GM19467 (cell line): ENCODE measurements around the gene NEUROG2.
"Not testable (repeated sequence)": the region's sequence is repeated elsewhere in the genome, so short reads cannot be mapped to it uniquely, and the experiment has no call there.

Source experiments
- ATAC-seq: cut with Tn5 transposase; IDR thresholded peaks from one replicate; pipeline ENCODE4 v1.9.1; 2021; ENCODE audit warnings: mild to moderate bottlenecking, moderate library complexity; ENCODE audit not compliant: unreplicated experiment

NEUROG2 gene

DNA sequence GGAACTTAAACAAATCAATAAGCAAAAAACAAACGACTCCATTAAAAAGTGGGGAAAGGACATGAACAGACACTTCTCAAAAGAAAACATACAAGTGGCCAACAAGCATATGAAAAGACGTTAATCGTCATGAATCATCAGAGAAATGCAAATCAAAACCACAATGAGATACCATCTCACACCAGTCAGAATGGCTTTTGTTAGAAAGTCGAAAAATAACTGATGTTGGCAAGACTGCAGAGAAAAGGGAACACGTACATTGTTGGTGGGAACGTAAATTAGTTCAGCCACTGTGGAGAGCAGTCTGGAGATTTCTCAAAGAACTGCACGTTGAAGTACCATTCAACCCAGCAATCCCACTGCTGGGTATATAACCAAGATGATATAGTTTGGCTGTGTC is 23.7 kb downstream of the NEUROG2 start:
- ATAC-seq = no peak

DNA sequence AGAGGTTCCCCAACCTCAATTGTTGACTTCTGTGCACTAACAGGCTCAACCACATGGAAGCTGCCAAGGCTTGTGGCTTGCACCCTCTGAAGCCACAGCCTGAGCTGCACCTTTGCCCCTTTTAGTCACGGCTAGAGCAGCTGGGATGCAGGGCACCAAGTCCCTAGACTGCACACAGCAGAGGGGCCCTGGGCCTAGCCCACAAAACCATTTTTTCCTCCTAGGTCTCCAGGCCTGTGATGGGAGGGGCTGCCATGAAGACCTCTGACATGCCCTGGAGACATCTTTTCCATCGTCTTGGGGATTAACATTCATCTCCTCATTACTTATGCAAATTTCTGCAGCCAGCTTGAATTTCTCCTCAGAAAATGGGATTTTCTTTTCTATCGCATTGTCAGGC is 25.2 kb downstream of the NEUROG2 start:
- not testable (repeated sequence) for ATAC-seq

DNA sequence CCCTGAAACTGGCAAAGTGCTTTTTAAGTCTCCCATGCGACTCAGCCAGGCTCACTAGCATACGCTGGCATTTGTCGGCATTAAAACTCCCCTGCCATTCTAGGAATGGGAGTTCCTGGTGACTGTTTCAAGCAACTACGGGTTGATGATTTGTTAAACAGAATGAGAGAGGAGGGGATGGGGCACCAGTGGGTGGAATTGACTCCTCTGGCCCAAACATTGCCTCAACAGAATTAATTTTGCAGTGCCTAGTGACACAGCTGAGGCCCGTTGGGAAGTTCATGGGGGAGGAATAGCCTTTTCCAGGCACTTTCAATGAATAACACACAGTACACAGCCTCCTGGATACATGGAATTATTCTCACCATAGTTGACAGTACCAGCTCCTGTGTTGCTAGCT is 30.1 kb downstream of the NEUROG2 start:
- no peak for ATAC-seq

DNA sequence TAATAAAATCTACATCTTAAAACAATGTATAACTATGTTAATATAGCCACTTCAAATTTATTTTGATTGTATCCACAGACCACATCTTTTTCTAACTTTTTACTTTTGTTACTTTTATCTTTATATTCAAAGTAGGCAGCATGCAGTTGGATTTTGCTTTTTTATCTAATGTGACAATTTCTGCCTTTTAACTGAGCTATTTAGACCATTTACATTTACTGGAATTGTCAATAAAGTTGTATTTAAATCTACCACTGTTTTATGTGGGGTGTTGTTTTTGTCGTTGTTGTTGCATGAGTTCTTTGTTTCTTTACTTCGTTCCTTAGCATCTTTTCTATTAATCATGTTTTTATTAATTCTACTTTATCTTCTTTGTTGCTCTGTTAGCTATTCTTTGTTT is 42.0 kb downstream of the NEUROG2 start:
- no peak for ATAC-seq

DNA sequence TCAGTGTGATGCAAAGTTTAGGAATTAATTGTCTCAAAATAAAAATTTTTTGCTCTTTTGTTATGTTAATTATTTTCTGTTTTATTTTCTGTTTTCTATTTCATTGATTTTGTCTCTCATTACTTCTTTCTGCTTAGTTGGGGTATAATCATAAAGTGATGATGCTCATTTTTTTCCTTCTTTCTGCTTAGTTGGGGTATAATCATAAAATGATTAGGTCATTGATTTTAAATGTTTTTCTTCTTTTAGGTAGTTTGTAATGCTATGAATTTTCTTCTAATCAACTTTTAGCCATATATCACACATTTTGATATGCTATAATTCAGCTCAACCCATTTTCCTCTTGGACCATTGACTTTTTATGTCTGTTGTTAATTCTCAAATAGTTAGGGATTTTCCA is 43.7 kb downstream of the NEUROG2 start:
- ATAC-seq = no peak
